Endodermal cell (in vitro differentiated cells): Measurements from ENCODE around the gene CBR1. TPM values are rescaled to one million over a fixed set of nuclear protein-coding genes. Genes with fewer than 3 reads are reported as not detected.
A peak's percentile ranks its signal among the peaks of the same experiment; 100 is the strongest.

Experiments
- DNase-seq: peaks from one replicate; pipeline ENCODE4 v3.0.0-alpha.2; 2017
- H3K27ac ChIP-seq: 2 replicates; pipeline ENCODE4 v1.5.1; 2013; ENCODE audit warnings: mild to moderate bottlenecking, low read depth, low read length, moderate library complexity
- H3K27me3 ChIP-seq: 2 replicates; pipeline ENCODE4 v1.6.1; 2013; ENCODE audit warnings: mild to moderate bottlenecking, low read length, moderate library complexity; ENCODE audit not compliant: insufficient read depth, control insufficient read depth, poor library complexity, severe bottlenecking
- H3K36me3 ChIP-seq: 2 replicates; pipeline ENCODE4 v1.7.0; 2013; ENCODE audit warnings: mild to moderate bottlenecking, low read length, moderate library complexity; ENCODE audit not compliant: control insufficient read depth, insufficient read depth
- H3K4me1 ChIP-seq: one replicate; pipeline ENCODE4 v1.7.0; 2013; ENCODE audit warnings: low read length; ENCODE audit not compliant: control insufficient read depth, insufficient read depth
- H3K4me3 ChIP-seq: 2 replicates; pipeline ENCODE4 v1.5.1; 2013; ENCODE audit warnings: mild to moderate bottlenecking, low read length, moderate library complexity
- H3K9ac ChIP-seq: 2 replicates; pipeline ENCODE4 v1.6.1; 2013; ENCODE audit warnings: mild to moderate bottlenecking, low read length, moderate library complexity; ENCODE audit not compliant: poor library complexity, severe bottlenecking; ENCODE audit errors: extremely low read depth
- H3K9me3 ChIP-seq: 2 replicates; pipeline ENCODE4 v1.6.1; 2013; ENCODE audit warnings: mild to moderate bottlenecking, low read length, moderate library complexity; ENCODE audit not compliant: control insufficient read depth
- H3K27ac Mint-ChIP-seq: 2 replicates; pipeline ENCODE4 v1.8.0; 2020; ENCODE audit warnings: mixed read lengths
- H3K27me3 Mint-ChIP-seq: 2 replicates; pipeline ENCODE4 v1.8.0; 2021; ENCODE audit warnings: mild to moderate bottlenecking, mixed read lengths; ENCODE audit not compliant: insufficient read depth
- H3K36me3 Mint-ChIP-seq: 2 replicates; pipeline ENCODE4 v1.8.0; 2020; ENCODE audit warnings: low read depth, mixed read lengths
- H3K4me1 Mint-ChIP-seq: 2 replicates; pipeline ENCODE4 v1.8.0; 2020; ENCODE audit warnings: mixed read lengths
- H3K4me3 Mint-ChIP-seq: 2 replicates; pipeline ENCODE4 v1.8.0; 2020; ENCODE audit warnings: mild to moderate bottlenecking, moderate library complexity, mixed read lengths
- H3K9me3 Mint-ChIP-seq: 2 replicates; pipeline ENCODE4 v1.8.0; 2020; ENCODE audit warnings: mild to moderate bottlenecking, mixed read lengths
- CTCF ChIP-seq: fragments of 200-600 bp; sonication (generic); conservative IDR thresholded peaks from 2 replicates; pipeline ENCODE4 v1.5.0; 2021; ENCODE audit warnings: antibody characterized with exemption, mild to moderate bottlenecking
- WGBS, 2 experiments: methylation state at CpG; one replicate each; pipeline versions ENCODE4 v1.1.5 to v1.1.7; 2013; ENCODE audit warnings: missing lambda C conversion rate in 2 of 2, mixed read lengths in 1 of 2; ENCODE audit not compliant: insufficient coverage in 1 of 2, insufficient read length in 1 of 2; 5-methylcytosine and 5-hydroxymethylcytosine counted together
- total RNA-seq, 2 donors: library from RNA; stranded (reverse); fragmentation: NEBNext Ultra II Directional in 1 of 2; extraction: Animal tissue kit (Norgen Biotek cat#: 25700) in 1 of 2; gene quantifications; 2 replicates in 1 of 2; 3 replicates in 1 of 2; pipeline ENCODE4 v1.2.1, GENCODE V29; 2021

The CBR1 gene
- total RNA-seq, 2 donors from 2014 or later = 0.40 to 15.1 TPM

- no peaks in the 10 kb centered on the region for H3K9me3 Mint-ChIP-seq
- H3K36me3 Mint-ChIP-seq = peaks cover 37% of the 10 kb centered on the region
- H3K4me1 Mint-ChIP-seq = no peaks in the 10 kb centered on the region
- H3K27me3 Mint-ChIP-seq = peaks cover 2% of the 10 kb centered on the region
- peak overlapping the region; percentile 91 for H3K27ac ChIP-seq
- H3K4me1 ChIP-seq = no peaks in the 10 kb centered on the region
- no peaks in the 10 kb centered on the region for H3K27me3 ChIP-seq
- no peak for DNase-seq
- TF ChIP-seq CTCF = no peak
- WGBS, 2 experiments = 1% methylated on average over 23 to 34 of the region's 34 CpGs
- H3K27ac Mint-ChIP-seq = peak overlapping the region; percentile 95
- H3K9ac ChIP-seq = peak overlapping the region; percentile 83
- H3K4me3 ChIP-seq = peak overlapping the region; percentile 90
- peaks cover 40% of the 10 kb centered on the region for H3K36me3 ChIP-seq
- peak overlapping the region; percentile 93 for H3K4me3 Mint-ChIP-seq
- no peaks in the 10 kb centered on the region for H3K9me3 ChIP-seq
Observed at GRCh38 chr21:36059823-36060158, 10.0 kb upstream of the CBR1 start.

GRCh38 chr21:36060159-36060921 lies 9.5 kb upstream of the CBR1 start, which contains the start of gene SETD4:
Gene SETD4, minus strand, starts transcription at chr21:36060526. Its CDS starts 1,638 bp downstream, at chr21:36058888.
- Histone ChIP-seq H3K9me3 (no peaks in the 10 kb centered on the region), H3K4me1 (no peaks in the 10 kb centered on the region), H3K27ac (peak within 1 kb of the TSS; percentile 91), H3K9ac (peak within 1 kb of the TSS; percentile 83), H3K36me3 (peaks cover 35% of the 10 kb centered on the region), H3K4me3 (peak within 1 kb of the TSS; percentile 90), H3K27me3 (no peaks in the 10 kb centered on the region)
- Mint-ChIP-seq H3K27me3 (peaks cover 2% of the 10 kb centered on the region), H3K9me3 (no peaks in the 10 kb centered on the region), H3K4me3 (peak within 1 kb of the TSS; percentile 93), H3K27ac (peak within 1 kb of the TSS; percentile 95), H3K36me3 (peaks cover 32% of the 10 kb centered on the region), H3K4me1 (no peaks in the 10 kb centered on the region)
- no peak for TF ChIP-seq CTCF
- peak; percentile 97 for DNase-seq
- 0 to 1% methylated on average over 21 to 57 of the region's 57 CpGs for WGBS, 2 experiments

- no peak overlapping the region for H3K4me3 Mint-ChIP-seq
- no peak for TF ChIP-seq CTCF
- H3K27me3 ChIP-seq = no peaks in the 10 kb centered on the region
Observed at GRCh38 chr21:36061445-36061844, 8.4 kb upstream of the CBR1 start.

More at GRCh38 chr21:36061445-36061844, 8.4 kb upstream of the CBR1 start:
- H3K27me3 Mint-ChIP-seq = peaks cover 2% of the 10 kb centered on the region
- H3K9me3 Mint-ChIP-seq = no peaks in the 10 kb centered on the region
- no peaks in the 10 kb centered on the region for H3K4me1 ChIP-seq
- no peaks in the 10 kb centered on the region for H3K4me1 Mint-ChIP-seq
- H3K4me3 ChIP-seq = no peak overlapping the region
- no peak overlapping the region for H3K27ac ChIP-seq
- no peaks in the 10 kb centered on the region for H3K9me3 ChIP-seq
- no peak overlapping the region for H3K9ac ChIP-seq
- H3K36me3 Mint-ChIP-seq = peaks cover 22% of the 10 kb centered on the region
- no peak overlapping the region for H3K27ac Mint-ChIP-seq
- H3K36me3 ChIP-seq = peaks cover 24% of the 10 kb centered on the region
- DNase-seq = no peak
- 97% methylated on average over 2 of the region's 2 CpGs; no CpG with 5 or more reads in 1 of the 2 experiments for WGBS, 2 experiments
